Left lung (tissue), 10 donors: ENCODE data around the gene QRICH1. TPM values are rescaled to one million over a fixed set of nuclear protein-coding genes. Genes with fewer than 3 reads are reported as not detected.
A peak's percentile ranks its signal among the peaks of the same experiment; 100 is the strongest.

Experiments used
- ATAC-seq: fragments of 200-7000 bp; cut with Tn5 transposase; one replicate; pipeline ENCODE4 v1.9.1; 2020; ENCODE audit warnings: moderate library complexity
- DNase-seq, 4 donors: peaks; one replicate each; pipeline ENCODE4 v3.0.0-alpha.2; 2013 to 2020
- H3K27ac ChIP-seq, 2 donors: fragments of 200-600 bp; sonication (generic) in 1 of 2; one replicate each; pipeline versions ENCODE4 v1.5.0 to v1.8.0; 2020 to 2021
- H3K27me3 ChIP-seq, 2 donors: fragments of 200-600 bp; sonication (generic) in 1 of 2; one replicate each; pipeline versions ENCODE4 v1.5.0 to v1.8.0; 2020 to 2021
- H3K36me3 ChIP-seq, 2 donors: fragments of 200-600 bp; sonication (generic) in 1 of 2; one replicate each; pipeline versions ENCODE4 v1.5.0 to v1.8.0; 2020 to 2021
- H3K4me1 ChIP-seq, 2 donors: fragments of 200-600 bp; one replicate each; pipeline ENCODE4 v1.8.0; 2021
- H3K4me3 ChIP-seq, 2 donors: fragments of 200-600 bp; sonication (generic) in 1 of 2; one replicate each; pipeline versions ENCODE4 v1.5.0 to v1.8.0; 2020 to 2021; ENCODE audit warnings: mild to moderate bottlenecking in 1 of 2
- H3K9me3 ChIP-seq, 2 donors: fragments of 200-600 bp; sonication (generic) in 1 of 2; one replicate each; pipeline versions ENCODE4 v1.5.0 to v1.8.0; 2020 to 2021
- intact Hi-C, 2 donors: fragments of 100-400 bp; cut with DNase I; formaldehyde crosslinking; loops; one replicate each; pipeline versions ENCODE4 v1.11.2 to v1.14.2; 2022
- polyA plus RNA-seq, 6 donors: library from polyadenylated mRNA; unstranded; fragments of 120-200 nt; gene quantifications; one replicate each; pipeline ENCODE4 v1.2.1, GENCODE V29; 2013; ENCODE audit not compliant: insufficient read length in 6 of 6
- total RNA-seq, 2 donors: library from RNA; stranded (reverse); fragmentation: NEBNext Ultra II Directional; extraction: Animal tissue kit (Norgen Biotek cat#: 25700); gene quantifications; one replicate each; pipeline ENCODE4 v1.2.1, GENCODE V29; 2021
- TF ChIP-seq, protein P1 (sequence below), 2 donors: fragments of 200-600 bp; sonication (generic) in 1 of 2; IDR thresholded peaks; one replicate each; pipeline versions ENCODE4 v1.5.0 to v1.8.0; 2021; ENCODE audit warnings: antibody characterized with exemption in 2 of 2
- donor health status: DM: no; HTN: yes; CAD: no.
- donor health status: DM: no; HTN: no; CAD: no.

Gene QRICH1
- total and polyA plus RNA-seq, 8 donors: 71.6 to 85.8 (median 77.6) TPM

DNA sequence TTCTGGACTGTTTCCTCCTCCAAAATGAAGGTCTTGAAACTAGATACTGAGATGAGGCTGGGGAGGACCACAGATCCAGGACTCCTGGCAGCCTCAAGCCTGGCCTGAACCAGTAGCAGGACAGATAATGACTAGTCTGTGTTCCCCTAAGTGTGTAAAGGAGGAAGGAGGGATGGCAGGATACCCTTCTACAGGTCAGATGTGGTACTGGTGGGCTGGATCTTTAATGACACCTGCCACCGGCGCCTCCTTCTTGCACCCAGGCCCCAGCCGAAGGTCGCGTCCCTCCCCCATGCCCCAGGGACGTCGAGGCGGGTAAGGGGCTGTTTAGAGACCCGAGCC lies 26.2 kb upstream of the QRICH1 start:
- Histone ChIP-seq H3K9me3 (no peaks in the 10 kb centered on the region), H3K4me3 (peak overlapping the region; percentile 63 to 80), H3K27ac (peak overlapping the region; percentile 90 to 92), H3K36me3 (peaks cover 4 to 83% of the 10 kb centered on the region in 2 donors), H3K4me1 (peaks cover 12 to 18% of the 10 kb centered on the region in 2 donors), H3K27me3 (no peaks in the 10 kb centered on the region)
- no peak for ATAC-seq
- DNase-seq: no peak
- TF ChIP-seq, protein P1, sequence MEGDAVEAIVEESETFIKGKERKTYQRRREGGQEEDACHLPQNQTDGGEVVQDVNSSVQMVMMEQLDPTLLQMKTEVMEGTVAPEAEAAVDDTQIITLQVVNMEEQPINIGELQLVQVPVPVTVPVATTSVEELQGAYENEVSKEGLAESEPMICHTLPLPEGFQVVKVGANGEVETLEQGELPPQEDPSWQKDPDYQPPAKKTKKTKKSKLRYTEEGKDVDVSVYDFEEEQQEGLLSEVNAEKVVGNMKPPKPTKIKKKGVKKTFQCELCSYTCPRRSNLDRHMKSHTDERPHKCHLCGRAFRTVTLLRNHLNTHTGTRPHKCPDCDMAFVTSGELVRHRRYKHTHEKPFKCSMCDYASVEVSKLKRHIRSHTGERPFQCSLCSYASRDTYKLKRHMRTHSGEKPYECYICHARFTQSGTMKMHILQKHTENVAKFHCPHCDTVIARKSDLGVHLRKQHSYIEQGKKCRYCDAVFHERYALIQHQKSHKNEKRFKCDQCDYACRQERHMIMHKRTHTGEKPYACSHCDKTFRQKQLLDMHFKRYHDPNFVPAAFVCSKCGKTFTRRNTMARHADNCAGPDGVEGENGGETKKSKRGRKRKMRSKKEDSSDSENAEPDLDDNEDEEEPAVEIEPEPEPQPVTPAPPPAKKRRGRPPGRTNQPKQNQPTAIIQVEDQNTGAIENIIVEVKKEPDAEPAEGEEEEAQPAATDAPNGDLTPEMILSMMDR (IDR thresholded peaks at IDR 0.05): no peak
- intact Hi-C loops: no loop called here

DNA sequence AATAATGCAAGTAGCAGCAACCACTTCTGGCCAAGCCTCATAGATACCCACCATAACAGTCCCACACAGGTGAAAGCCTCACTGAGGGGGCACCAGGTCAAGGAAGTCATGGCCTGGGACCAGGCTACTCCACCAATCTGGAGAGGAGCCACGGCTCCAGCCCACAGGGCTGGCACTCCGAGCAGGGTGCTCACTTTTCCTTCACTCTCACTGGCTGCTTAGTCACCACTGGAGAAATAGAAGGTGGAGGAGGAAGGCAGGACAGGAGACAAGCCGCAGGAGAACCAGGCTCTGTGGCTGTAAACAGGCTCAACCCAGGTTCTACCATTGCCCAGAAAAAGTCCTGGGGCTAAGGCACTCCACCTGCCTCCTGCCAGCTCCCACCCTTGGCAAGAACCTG lies 25.6 kb upstream of the QRICH1 start:
- no peak for ATAC-seq
- intact Hi-C loops: no loop called here
- Histone ChIP-seq H3K27me3 (no peaks in the 10 kb centered on the region), H3K4me3 (peak overlapping the region; percentile 63 to 80), H3K4me1 (peaks cover 12 to 18% of the 10 kb centered on the region in 2 donors), H3K36me3 (peaks cover 4 to 83% of the 10 kb centered on the region in 2 donors), H3K27ac (peak overlapping the region; percentile 90 to 92), H3K9me3 (no peaks in the 10 kb centered on the region)
- DNase-seq: no peak
- TF ChIP-seq, protein P1 (IDR thresholded peaks at IDR 0.05): no peak

DNA sequence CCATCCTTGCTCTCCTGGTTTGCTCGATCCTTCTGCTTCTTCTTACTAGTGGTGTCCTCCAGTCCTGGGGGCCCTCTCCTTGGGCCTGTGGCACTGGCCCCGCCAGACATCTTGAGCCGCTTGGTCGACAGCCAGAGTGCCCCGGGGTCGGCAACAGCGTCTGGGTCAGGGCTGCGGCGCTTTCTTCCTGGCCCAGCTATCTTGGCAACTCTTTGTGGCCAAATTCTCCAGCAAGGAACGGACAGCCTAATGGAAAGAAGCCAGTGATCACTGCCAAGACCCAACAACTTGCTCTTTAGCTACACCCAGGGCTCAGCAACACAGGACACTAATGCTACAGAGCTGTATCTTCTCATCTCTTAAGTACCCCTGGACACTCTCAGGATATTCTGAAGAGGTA lies 25.2 kb upstream of the QRICH1 start:
- intact Hi-C loops: no loop called here
- ATAC-seq (no peak), DNase-seq (no peak)
- H3K4me1 ChIP-seq: peaks cover 12 to 18% of the 10 kb centered on the region in 2 donors
- no peaks in the 10 kb centered on the region for H3K9me3 ChIP-seq
- TF ChIP-seq, protein P1 (IDR thresholded peaks at IDR 0.05): no peak
- no peaks in the 10 kb centered on the region for H3K27me3 ChIP-seq
- H3K4me3 ChIP-seq: peak overlapping the region in 1 of 2 donors; percentile 63
- peaks cover 4 to 83% of the 10 kb centered on the region in 2 donors for H3K36me3 ChIP-seq
- peak overlapping the region in 1 of 2 donors; percentile 92 for H3K27ac ChIP-seq

DNA sequence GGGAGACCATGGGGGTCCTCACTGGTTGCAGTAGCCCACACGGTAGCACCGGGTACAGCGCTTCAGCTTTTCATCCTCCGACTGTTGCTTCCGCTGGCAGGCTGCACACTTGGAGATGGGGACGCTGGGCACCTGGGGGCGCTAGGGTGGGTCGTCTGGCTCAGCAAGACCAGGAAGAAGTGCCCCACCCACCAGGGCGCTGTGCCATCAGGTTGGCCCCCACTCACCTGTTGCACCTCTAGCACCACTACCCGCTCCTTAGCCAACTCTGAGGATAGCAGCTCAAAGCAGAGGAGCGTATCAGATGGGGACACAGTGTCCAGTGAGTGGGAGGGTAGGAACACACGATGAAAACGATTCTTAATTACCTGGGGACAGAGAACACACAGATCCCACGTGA lies 18.4 kb upstream of the QRICH1 start:
- Histone ChIP-seq H3K4me3 (no peak overlapping the region), H3K36me3 (peaks cover 4 to 100% of the 10 kb centered on the region in 2 donors), H3K9me3 (no peaks in the 10 kb centered on the region), H3K4me1 (no peaks in the 10 kb centered on the region), H3K27ac (no peak overlapping the region), H3K27me3 (no peaks in the 10 kb centered on the region)
- TF ChIP-seq, protein P1 (IDR thresholded peaks at IDR 0.05): no peak
- DNase-seq: no peak
- no peak for ATAC-seq
- intact Hi-C loops: no loop called here

DNA sequence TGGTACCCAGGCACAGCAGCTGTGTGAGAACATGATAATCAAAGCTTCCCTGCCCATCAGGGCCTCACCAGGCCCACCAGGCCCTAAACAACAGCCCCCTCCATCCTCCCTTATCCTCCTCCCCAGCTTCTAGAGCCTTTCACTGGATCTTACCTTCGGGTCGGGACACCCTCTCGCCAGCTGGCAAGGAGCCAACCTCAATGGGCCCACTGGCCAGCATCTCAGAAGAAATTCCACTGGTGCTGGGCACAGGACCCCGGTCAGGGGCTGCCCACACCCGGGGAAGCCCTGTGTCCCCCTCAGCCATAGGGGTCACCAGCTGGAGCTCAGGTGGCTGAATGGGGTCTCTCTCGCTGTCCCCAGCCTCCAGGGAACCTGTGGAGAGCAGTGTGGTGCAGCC lies 17.5 kb upstream of the QRICH1 start:
- Histone ChIP-seq H3K36me3 (peaks cover 4 to 94% of the 10 kb centered on the region in 2 donors), H3K27me3 (no peaks in the 10 kb centered on the region), H3K4me1 (peaks cover 0 to under 1% of the 10 kb centered on the region in 2 donors), H3K9me3 (no peaks in the 10 kb centered on the region), H3K4me3 (no peak overlapping the region), H3K27ac (no peak overlapping the region)
- ATAC-seq: no peak
- DNase-seq: no peak
- intact Hi-C loops: no loop called here
- TF ChIP-seq, protein P1 (IDR thresholded peaks at IDR 0.05): no peak
